ENCODE results near the gene GTF2H3.

GTF2H3 gene

GRCh38 chr12:123608182-123608581, 25.4 kb upstream of the GTF2H3 start:
- H3K27me3 ChIP-seq (replicated peaks): no peaks in the 10 kb centered on the region
- H3K27ac ChIP-seq: no peak overlapping the region
- peaks cover 65% of the 10 kb centered on the region for H3K36me3 ChIP-seq (replicated peaks)
- DNase-seq: no peak
- no peak overlapping the region for H3K4me3 ChIP-seq (ENCODE audit: low read depth, low read length)
- no peak for TF ChIP-seq CTCF (IDR thresholded peaks at IDR 0.05; ENCODE audit: low read depth, low read length, missing control alignments)
- in situ Hi-C loops (cut with HindIII; ENCODE audit: low pct_ligation_motif_present, low sequenced_read_pairs): no loop called here

- Histone ChIP-seq H3K27me3 (replicated peaks) (no peaks in the 10 kb centered on the region), H3K27ac (no peak overlapping the region), H3K36me3 (replicated peaks) (peaks cover 79% of the 10 kb centered on the region), H3K4me3 (ENCODE audit: low read depth, low read length) (no peak overlapping the region)
- TF ChIP-seq CTCF (IDR thresholded peaks at IDR 0.05; ENCODE audit: low read depth, low read length, missing control alignments): no peak
- in situ Hi-C loops (cut with HindIII; ENCODE audit: low pct_ligation_motif_present, low sequenced_read_pairs): no loop called here
- DNase-seq: no peak
Measured at GRCh38 chr12:123614110-123614509, 19.5 kb upstream of the GTF2H3 start.

- Histone ChIP-seq H3K27me3 (replicated peaks) (no peaks in the 10 kb centered on the region), H3K36me3 (replicated peaks) (peaks cover 79% of the 10 kb centered on the region), H3K4me3 (ENCODE audit: low read depth, low read length) (no peak overlapping the region), H3K27ac (peak overlapping the region; percentile 19)
- no peak for DNase-seq
- no peak for TF ChIP-seq CTCF (IDR thresholded peaks at IDR 0.05; ENCODE audit: low read depth, low read length, missing control alignments)
- in situ Hi-C loops (cut with HindIII; ENCODE audit: low pct_ligation_motif_present, low sequenced_read_pairs): no loop called here
Measured at GRCh38 chr12:123614531-123614930, 19.1 kb upstream of the GTF2H3 start.

GRCh38 chr12:123617144-123617543, 16.5 kb upstream of the GTF2H3 start:
- Histone ChIP-seq H3K36me3 (replicated peaks) (peaks cover 82% of the 10 kb centered on the region), H3K4me3 (ENCODE audit: low read depth, low read length) (no peak overlapping the region), H3K27me3 (replicated peaks) (no peaks in the 10 kb centered on the region), H3K27ac (no peak overlapping the region)
- DNase-seq: no peak
- in situ Hi-C loops (cut with HindIII; ENCODE audit: low pct_ligation_motif_present, low sequenced_read_pairs): no loop called here
- no peak for TF ChIP-seq CTCF (IDR thresholded peaks at IDR 0.05; ENCODE audit: low read depth, low read length, missing control alignments)

- in situ Hi-C loops (cut with HindIII; ENCODE audit: low pct_ligation_motif_present, low sequenced_read_pairs): no loop called here
- TF ChIP-seq CTCF (IDR thresholded peaks at IDR 0.05; ENCODE audit: low read depth, low read length, missing control alignments): no peak
- no peak for DNase-seq
- Histone ChIP-seq H3K27me3 (replicated peaks) (no peaks in the 10 kb centered on the region), H3K4me3 (ENCODE audit: low read depth, low read length) (no peak overlapping the region), H3K36me3 (replicated peaks) (peaks cover 84% of the 10 kb centered on the region), H3K27ac (no peak overlapping the region)
Measured at GRCh38 chr12:123617580-123617979, 16.0 kb upstream of the GTF2H3 start.

- no peak for TF ChIP-seq CTCF (IDR thresholded peaks at IDR 0.05; ENCODE audit: low read depth, low read length, missing control alignments)
- no peak overlapping the region for H3K4me3 ChIP-seq (ENCODE audit: low read depth, low read length)
- H3K27me3 ChIP-seq (replicated peaks): no peaks in the 10 kb centered on the region
- H3K36me3 ChIP-seq (replicated peaks): peaks cover 68% of the 10 kb centered on the region
- in situ Hi-C loops (cut with HindIII; ENCODE audit: low pct_ligation_motif_present, low sequenced_read_pairs): no loop called here
- H3K27ac ChIP-seq: no peak overlapping the region
- no peak for DNase-seq
Measured at GRCh38 chr12:123621101-123621500, 12.5 kb upstream of the GTF2H3 start.
